HG02798 (cell line): ENCODE results near the gene LGR6.
"Not testable (repeated sequence)": the region's sequence is repeated elsewhere in the genome, so short reads cannot be mapped to it uniquely, and the experiment has no call there.

Source experiments
- ATAC-seq: cut with Tn5 transposase; IDR thresholded peaks from one replicate; pipeline ENCODE4 v1.9.1; 2021; ENCODE audit warnings: mild to moderate bottlenecking; ENCODE audit not compliant: unreplicated experiment, poor library complexity

Gene LGR6

GRCh38 chr1:202176949-202177927 is 16.4 kb upstream of the LGR6 start:
- no peak for ATAC-seq

GRCh38 chr1:202179828-202180750 is 13.5 kb upstream of the LGR6 start:
- ATAC-seq, result no peak

GRCh38 chr1:202180751-202181139 is 12.9 kb upstream of the LGR6 start:
- not testable (repeated sequence) for ATAC-seq

- no peak for ATAC-seq
Observed at GRCh38 chr1:202181586-202181985, 12.0 kb upstream of the LGR6 start.

GRCh38 chr1:202182040-202182877 is 11.3 kb upstream of the LGR6 start:
- ATAC-seq, result no peak

GRCh38 chr1:202184750-202185460 is 8.7 kb upstream of the LGR6 start:
- peak; percentile 45 for ATAC-seq

GRCh38 chr1:202186327-202186726 is 7.3 kb upstream of the LGR6 start:
- ATAC-seq, result no peak

GRCh38 chr1:202187041-202187671 is 6.4 kb upstream of the LGR6 start:
- no peak for ATAC-seq

GRCh38 chr1:202187697-202188407 is 5.7 kb upstream of the LGR6 start:
- ATAC-seq, result no peak

GRCh38 chr1:202189001-202189790 is 4.4 kb upstream of the LGR6 start:
- peak; percentile 54 for ATAC-seq

- no peak for ATAC-seq
Observed at GRCh38 chr1:202189918-202190715, 3.5 kb upstream of the LGR6 start.

GRCh38 chr1:202191391-202191790 is 2.2 kb upstream of the LGR6 start:
- ATAC-seq, result not testable (repeated sequence)

GRCh38 chr1:202192770-202193613 is 607 bp upstream of the LGR6 start:
- ATAC-seq, result peak; percentile 58

GRCh38 chr1:202194328-202194648 is 689 bp downstream of the LGR6 start:
- no peak for ATAC-seq

GRCh38 chr1:202197653-202198365 is 4.2 kb downstream of the LGR6 start:
- ATAC-seq, result no peak

GRCh38 chr1:202198366-202198724 is 4.7 kb downstream of the LGR6 start:
- ATAC-seq, result no peak
